ENCODE measurements around the gene THAP3.

DNA sequence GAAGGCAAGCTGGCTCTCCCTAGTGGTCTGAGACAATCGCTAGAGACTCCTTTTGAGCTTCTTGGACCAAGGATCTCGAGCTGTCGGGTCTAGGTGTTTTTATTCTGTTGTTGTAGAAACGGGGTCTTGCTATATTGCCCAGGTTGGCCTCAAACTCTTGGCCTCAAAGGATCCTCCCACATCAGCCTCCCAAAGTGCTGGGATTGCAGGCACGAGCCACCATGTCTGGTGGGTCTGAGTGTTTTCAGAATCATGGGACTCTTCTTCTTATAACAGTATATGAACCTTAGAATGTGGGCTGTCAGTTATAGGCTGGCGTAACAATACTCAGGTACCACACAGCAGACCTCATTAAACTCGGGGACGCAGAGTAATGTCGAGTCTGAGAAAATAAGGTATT, 43.8 kb downstream of the THAP3 start:
- no peak for TF ChIP-seq JUN (IDR thresholded peaks at IDR 0.05; ENCODE audit: low read depth, low read length)
- TF ChIP-seq CEBPB (IDR thresholded peaks at IDR 0.05; ENCODE audit: low read depth, low read length), result no peak
- TF ChIP-seq, protein P1, sequence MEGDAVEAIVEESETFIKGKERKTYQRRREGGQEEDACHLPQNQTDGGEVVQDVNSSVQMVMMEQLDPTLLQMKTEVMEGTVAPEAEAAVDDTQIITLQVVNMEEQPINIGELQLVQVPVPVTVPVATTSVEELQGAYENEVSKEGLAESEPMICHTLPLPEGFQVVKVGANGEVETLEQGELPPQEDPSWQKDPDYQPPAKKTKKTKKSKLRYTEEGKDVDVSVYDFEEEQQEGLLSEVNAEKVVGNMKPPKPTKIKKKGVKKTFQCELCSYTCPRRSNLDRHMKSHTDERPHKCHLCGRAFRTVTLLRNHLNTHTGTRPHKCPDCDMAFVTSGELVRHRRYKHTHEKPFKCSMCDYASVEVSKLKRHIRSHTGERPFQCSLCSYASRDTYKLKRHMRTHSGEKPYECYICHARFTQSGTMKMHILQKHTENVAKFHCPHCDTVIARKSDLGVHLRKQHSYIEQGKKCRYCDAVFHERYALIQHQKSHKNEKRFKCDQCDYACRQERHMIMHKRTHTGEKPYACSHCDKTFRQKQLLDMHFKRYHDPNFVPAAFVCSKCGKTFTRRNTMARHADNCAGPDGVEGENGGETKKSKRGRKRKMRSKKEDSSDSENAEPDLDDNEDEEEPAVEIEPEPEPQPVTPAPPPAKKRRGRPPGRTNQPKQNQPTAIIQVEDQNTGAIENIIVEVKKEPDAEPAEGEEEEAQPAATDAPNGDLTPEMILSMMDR (IDR thresholded peaks at IDR 0.05; ENCODE audit: control extremely low read depth in 1 of 3, insufficient read depth in 1 of 3, low read depth in 1 of 3, low read length in 3 of 3), result no peak
- TF ChIP-seq ZNF274 (IDR thresholded peaks at IDR 0.05; ENCODE audit: borderline replicate concordance, extremely low read depth, low read length), result no peak
- no peak for TF ChIP-seq EP300 (IDR thresholded peaks at IDR 0.05; ENCODE audit: borderline replicate concordance in 1 of 2, low read depth in 2 of 2, low read length in 2 of 2)
- no peak for TF ChIP-seq RFX5 (IDR thresholded peaks at IDR 0.05; ENCODE audit: borderline replicate concordance, low read depth, low read length)
- TF ChIP-seq POLR2A (IDR thresholded peaks at IDR 0.05; ENCODE audit: control extremely low read depth in 1 of 2, low read depth in 2 of 2, low read length in 2 of 2), result no peak
- no peak for TF ChIP-seq POLR2AphosphoS5 (IDR thresholded peaks at IDR 0.05; ENCODE audit: low read depth, low read length)
- no peak for TF ChIP-seq SUZ12 (IDR thresholded peaks at IDR 0.05; ENCODE audit: low read length)
- TF ChIP-seq TAF1 (IDR thresholded peaks at IDR 0.05; ENCODE audit: low read depth, low read length), result no peak

Data from H1 (cell line).